Measurements from ENCODE around the gene SLC28A3. TPM values are rescaled to one million over a fixed set of nuclear protein-coding genes. Genes with fewer than 3 reads are reported as not detected.

The SLC28A3 gene
- total and polyA plus RNA-seq, 10 of the 15 experiments (the other 5 are each of a cell fraction or from before 2014, with no cell fraction given): 0.03 to 0.39 (median 0.07) TPM; not detected in 2

DNA sequence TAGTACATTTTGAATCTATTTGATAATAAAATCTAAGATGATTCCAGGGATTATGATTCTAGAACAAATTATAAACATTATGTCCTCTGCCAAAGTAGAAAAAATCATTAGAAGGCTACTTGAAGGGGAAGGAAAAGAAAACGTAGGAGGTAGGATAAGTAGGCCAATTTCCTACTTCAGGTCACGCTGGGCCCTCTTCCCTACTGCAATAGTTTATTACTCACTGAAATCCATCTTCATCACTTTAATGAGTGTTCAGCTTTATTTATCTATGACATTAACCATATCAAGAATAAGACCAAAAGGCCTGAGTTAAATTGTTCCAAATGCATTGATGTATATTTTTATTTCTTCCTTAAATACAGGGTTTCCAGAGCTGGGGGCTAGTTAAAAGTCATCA is 21.6 kb downstream of the SLC28A3 start:
- no peaks in the 10 kb centered on the region for H3K79me2 ChIP-seq (ENCODE audit: control insufficient read depth, insufficient read depth, low read length)
- no TSS peak for BruUV-seq (replicated peaks)
- no peak for FAIRE-seq
- in situ Hi-C loops (cut with MboI): loop anchor here (5.0 to 10.0 kb wide), 3 partner anchors 57 to 382 kb away; no protein-coding TSS in a partner anchor
- no peaks in the 10 kb centered on the region; the same call in 1 of the 2 replicates for H3K4me1 ChIP-seq (ENCODE audit: control insufficient read depth, insufficient read depth, low read length)
- SMC1A ChIA-PET (ENCODE audit: uncharacterized antibody, unreplicated experiment): interaction anchor here (1.0 to 1.4 kb wide), 3 partner anchors 10 to 382 kb away, joined by 4 to 5 read pairs (median 4); no protein-coding TSS in a partner anchor
- WGBS (ENCODE audit: insufficient coverage, insufficient replicate concordance, low lambda C conversion rate, missing lambda C conversion rate): 71% methylated on average over 2 of the region's 2 CpGs
- no peak overlapping the region for H2AFZ ChIP-seq (ENCODE audit: control insufficient read depth, low read depth, low read length)
- CTCF ChIA-PET: interaction anchor here (0.6 to 9.6 kb wide), 6 partner anchors 24 to 405 kb away, joined by 3 to 92 read pairs (median 4); no protein-coding TSS in a partner anchor
- DNase-seq (ENCODE audit: low read depth, low spot score): no peak
- H3K4me2 ChIP-seq (ENCODE audit: control insufficient read depth, insufficient read depth): no peak overlapping the region
- no peak for ATAC-seq
- no peaks in the 10 kb centered on the region for H3K9me3 ChIP-seq (replicated peaks; ENCODE audit: control insufficient read depth, insufficient read depth, low read length)
- H4K20me1 ChIP-seq (ENCODE audit: control insufficient read depth, insufficient read depth): no peaks in the 10 kb centered on the region
- H3K36me3 ChIP-seq (ENCODE audit: control insufficient read depth in 2 of 2, insufficient read depth in 2 of 2, low read length in 1 of 2): no peaks in the 10 kb centered on the region
- no peak overlapping the region for H3K4me3 ChIP-seq
- RAD21 ChIA-PET (ENCODE audit: unreplicated experiment): interaction anchor here (1.1 kb wide), 1 partner anchor 398 kb away, joined by 4 read pairs; the partner anchor contains the start of gene KIF27
- no peak overlapping the region for H3K9ac ChIP-seq (ENCODE audit: control insufficient read depth, insufficient read depth, low read length)
- intact Hi-C loops (cut with micrococcal nuclease; ENCODE audit: unreplicated experiment): loop anchor here (5.0 kb wide), 2 partner anchors 147 to 397 kb away; partner anchors contain the start of gene KIF27
- POLR2A ChIA-PET: no interaction called here
- no peaks in the 10 kb centered on the region for H3K27me3 ChIP-seq (replicated peaks in 1 of 2; ENCODE audit: control insufficient read depth in 2 of 2, insufficient read depth in 2 of 2, low read length in 1 of 2)
- H3K27ac ChIP-seq (ENCODE audit: control insufficient read depth, insufficient read depth): no peak overlapping the region
- TF ChIP-seq TBL1XR1 (IDR thresholded peaks at IDR 0.05; ENCODE audit: low read depth, low read length): no peak
- TF ChIP-seq, protein P1, sequence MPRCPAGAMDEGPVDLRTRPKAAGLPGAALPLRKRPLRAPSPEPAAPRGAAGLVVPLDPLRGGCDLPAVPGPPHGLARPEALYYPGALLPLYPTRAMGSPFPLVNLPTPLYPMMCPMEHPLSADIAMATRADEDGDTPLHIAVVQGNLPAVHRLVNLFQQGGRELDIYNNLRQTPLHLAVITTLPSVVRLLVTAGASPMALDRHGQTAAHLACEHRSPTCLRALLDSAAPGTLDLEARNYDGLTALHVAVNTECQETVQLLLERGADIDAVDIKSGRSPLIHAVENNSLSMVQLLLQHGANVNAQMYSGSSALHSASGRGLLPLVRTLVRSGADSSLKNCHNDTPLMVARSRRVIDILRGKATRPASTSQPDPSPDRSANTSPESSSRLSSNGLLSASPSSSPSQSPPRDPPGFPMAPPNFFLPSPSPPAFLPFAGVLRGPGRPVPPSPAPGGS (IDR thresholded peaks at IDR 0.05; ENCODE audit: borderline replicate concordance, insufficient read depth, low read depth, low read length, poor library complexity, severe bottlenecking): no peak

DNA sequence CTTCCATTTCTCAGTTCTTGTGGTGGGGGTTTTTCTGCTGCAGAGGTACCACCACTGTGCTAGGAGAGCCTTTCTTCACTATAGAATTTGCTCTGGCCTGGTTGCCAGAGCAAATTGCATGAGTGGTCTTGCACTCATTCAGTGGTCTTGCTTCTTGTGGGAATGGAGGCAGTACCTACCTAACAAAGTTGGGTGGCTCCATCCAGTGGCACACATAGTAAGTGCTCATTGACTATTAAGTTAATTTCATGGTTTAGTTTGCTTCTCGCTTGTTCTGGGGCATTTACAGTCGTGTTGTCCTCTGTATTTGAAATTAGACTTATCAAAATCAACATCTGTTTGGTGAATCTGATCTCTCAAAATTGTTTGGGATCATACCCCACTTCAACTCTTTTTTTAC is 23.0 kb downstream of the SLC28A3 start:
- no peaks in the 10 kb centered on the region for H3K79me2 ChIP-seq (ENCODE audit: control insufficient read depth, insufficient read depth, low read length)
- ChIA-PET SMC1A (ENCODE audit: uncharacterized antibody, unreplicated experiment) (interaction anchor here (1.0 to 8.4 kb wide), 5 partner anchors 22 to 378 kb away, joined by 3 to 82 read pairs (median 9); no protein-coding TSS in a partner anchor), POLR2A (no interaction called here), CTCF (interaction anchor here (0.7 to 9.6 kb wide), 6 partner anchors 23 to 696 kb away, joined by 3 to 92 read pairs (median 18); no protein-coding TSS in a partner anchor), RAD21 (ENCODE audit: unreplicated experiment) (interaction anchor here (0.6 to 1.1 kb wide), 3 partner anchors 25 to 396 kb away, joined by 3 to 4 read pairs (median 3); partner anchors contain the start of gene KIF27)
- H4K20me1 ChIP-seq (ENCODE audit: control insufficient read depth, insufficient read depth): no peaks in the 10 kb centered on the region
- no TSS peak for BruUV-seq (replicated peaks)
- H3K4me1 ChIP-seq (ENCODE audit: control insufficient read depth, insufficient read depth, low read length): no peaks in the 10 kb centered on the region; the same call in 1 of the 2 replicates
- ATAC-seq: peak; percentile 55
- no peak overlapping the region for H3K27ac ChIP-seq (ENCODE audit: control insufficient read depth, insufficient read depth)
- WGBS (ENCODE audit: insufficient coverage, insufficient replicate concordance, low lambda C conversion rate, missing lambda C conversion rate): 53% methylated on average over 2 of the region's 2 CpGs
- no peaks in the 10 kb centered on the region for H3K36me3 ChIP-seq (ENCODE audit: control insufficient read depth in 2 of 2, insufficient read depth in 2 of 2, low read length in 1 of 2)
- H3K9me3 ChIP-seq (replicated peaks; ENCODE audit: control insufficient read depth, insufficient read depth, low read length): no peaks in the 10 kb centered on the region
- TF ChIP-seq, protein P2, sequence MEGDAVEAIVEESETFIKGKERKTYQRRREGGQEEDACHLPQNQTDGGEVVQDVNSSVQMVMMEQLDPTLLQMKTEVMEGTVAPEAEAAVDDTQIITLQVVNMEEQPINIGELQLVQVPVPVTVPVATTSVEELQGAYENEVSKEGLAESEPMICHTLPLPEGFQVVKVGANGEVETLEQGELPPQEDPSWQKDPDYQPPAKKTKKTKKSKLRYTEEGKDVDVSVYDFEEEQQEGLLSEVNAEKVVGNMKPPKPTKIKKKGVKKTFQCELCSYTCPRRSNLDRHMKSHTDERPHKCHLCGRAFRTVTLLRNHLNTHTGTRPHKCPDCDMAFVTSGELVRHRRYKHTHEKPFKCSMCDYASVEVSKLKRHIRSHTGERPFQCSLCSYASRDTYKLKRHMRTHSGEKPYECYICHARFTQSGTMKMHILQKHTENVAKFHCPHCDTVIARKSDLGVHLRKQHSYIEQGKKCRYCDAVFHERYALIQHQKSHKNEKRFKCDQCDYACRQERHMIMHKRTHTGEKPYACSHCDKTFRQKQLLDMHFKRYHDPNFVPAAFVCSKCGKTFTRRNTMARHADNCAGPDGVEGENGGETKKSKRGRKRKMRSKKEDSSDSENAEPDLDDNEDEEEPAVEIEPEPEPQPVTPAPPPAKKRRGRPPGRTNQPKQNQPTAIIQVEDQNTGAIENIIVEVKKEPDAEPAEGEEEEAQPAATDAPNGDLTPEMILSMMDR (IDR thresholded peaks at IDR 0.05 in 2 of 3, conservative IDR thresholded peaks at IDR 0.05 in 1 of 3; ENCODE audit: control insufficient read depth in 2 of 3, extremely low read depth in 1 of 3, insufficient read depth in 1 of 3, low read depth in 3 of 3, low read length in 3 of 3): peak; percentile 26 to 51 (median 45); a peak in 5 of 6 replicates
- TF ChIP-seq KAT2A (conservative IDR thresholded peaks at IDR 0.05; ENCODE audit: control insufficient read depth, low read depth, low read length) (no peak), SMAD1 (IDR thresholded peaks at IDR 0.05; ENCODE audit: low read depth, partially characterized antibody) (no peak), ZNF384 (IDR thresholded peaks at IDR 0.05; ENCODE audit: borderline replicate concordance, low read depth, low read length) (no peak), SMC3 (IDR thresholded peaks at IDR 0.05; ENCODE audit: borderline replicate concordance, low read length) (peak; percentile 27; the same call in 1 of the 2 replicates), CEBPB (IDR thresholded peaks at IDR 0.05; ENCODE audit: borderline replicate concordance in 1 of 2, low read depth in 2 of 2, low read length in 2 of 2) (no peak), USF2 (IDR thresholded peaks at IDR 0.05; ENCODE audit: borderline replicate concordance, low read depth, low read length) (no peak), RAD21 (IDR thresholded peaks at IDR 0.05; ENCODE audit: insufficient read depth, low read depth, low read length) (peak; percentile 49)
- H3K4me2 ChIP-seq (ENCODE audit: control insufficient read depth, insufficient read depth): no peak overlapping the region
- FAIRE-seq: no peak
- DNase-seq (ENCODE audit: low read depth, low spot score): no peak
- no peaks in the 10 kb centered on the region for H3K27me3 ChIP-seq (replicated peaks in 1 of 2; ENCODE audit: control insufficient read depth in 2 of 2, insufficient read depth in 2 of 2, low read length in 1 of 2)
- no peak overlapping the region for H3K9ac ChIP-seq (ENCODE audit: control insufficient read depth, insufficient read depth, low read length)
- in situ Hi-C loops (cut with MboI): loop anchor here (5.0 to 10.0 kb wide), 3 partner anchors 55 to 380 kb away; no protein-coding TSS in a partner anchor
- intact Hi-C loops (cut with micrococcal nuclease; ENCODE audit: unreplicated experiment): loop anchor here (5.0 kb wide), 2 partner anchors 145 to 395 kb away; partner anchors contain the start of gene KIF27
- H2AFZ ChIP-seq (ENCODE audit: control insufficient read depth, low read depth, low read length): no peak overlapping the region
- H3K4me3 ChIP-seq: no peak overlapping the region

All from GM12878 (cell line).